GM19193 (cell line): Measurements from ENCODE around the gene FNDC3B.

ENCODE experiments used
- POLR2A ChIP-seq: IDR thresholded peaks from 4 replicates; pipeline ENCODE4 v1.6.1; 2011; ENCODE audit not compliant: insufficient read depth, insufficient read length; ENCODE audit errors: extremely low read depth

FNDC3B gene

GRCh38 chr3:172127141-172127540 is 87.8 kb downstream of the FNDC3B start:
- TF ChIP-seq POLR2A = no peak

GRCh38 chr3:172127929-172128580 is 88.7 kb downstream of the FNDC3B start:
- TF ChIP-seq POLR2A = no peak

- TF ChIP-seq POLR2A = no peak
These were observed 89.5 kb downstream of the FNDC3B start for GRCh38 chr3:172128858-172129257.

- TF ChIP-seq POLR2A = no peak
These were observed 90.1 kb downstream of the FNDC3B start for GRCh38 chr3:172129498-172129849.

GRCh38 chr3:172129850-172130716 is 90.7 kb downstream of the FNDC3B start:
- TF ChIP-seq POLR2A = no peak

GRCh38 chr3:172130717-172131050 is 91.3 kb downstream of the FNDC3B start:
- TF ChIP-seq POLR2A = no peak

GRCh38 chr3:172131746-172132145 is 92.4 kb downstream of the FNDC3B start:
- no peak for TF ChIP-seq POLR2A

GRCh38 chr3:172132159-172132586 is 92.8 kb downstream of the FNDC3B start:
- TF ChIP-seq POLR2A = no peak

GRCh38 chr3:172132721-172133311 is 93.4 kb downstream of the FNDC3B start:
- no peak for TF ChIP-seq POLR2A

GRCh38 chr3:172133838-172134237 is 94.5 kb downstream of the FNDC3B start:
- no peak for TF ChIP-seq POLR2A

- TF ChIP-seq POLR2A = no peak
These were observed 95.0 kb downstream of the FNDC3B start for GRCh38 chr3:172134352-172134751.

GRCh38 chr3:172135185-172135584 is 95.8 kb downstream of the FNDC3B start:
- no peak for TF ChIP-seq POLR2A

GRCh38 chr3:172135820-172136219 is 96.4 kb downstream of the FNDC3B start:
- TF ChIP-seq POLR2A = no peak

- TF ChIP-seq POLR2A = no peak
These were observed 97.0 kb downstream of the FNDC3B start for GRCh38 chr3:172136330-172136729.

GRCh38 chr3:172137287-172138192 is 98.2 kb downstream of the FNDC3B start:
- TF ChIP-seq POLR2A = no peak

GRCh38 chr3:172138193-172138537 is 98.8 kb downstream of the FNDC3B start:
- no peak for TF ChIP-seq POLR2A
